Measurements from ENCODE around the gene PI4KB. TPM values are rescaled to one million over a fixed set of nuclear protein-coding genes. Genes with fewer than 3 reads are reported as not detected.

PI4KB gene
- total RNA-seq, 1 experiment from 2014 or later = 52.7 TPM

GRCh38 chr1:151266315-151266714 is 60.9 kb downstream of the PI4KB start:
- H3K36me3 ChIP-seq (ENCODE audit: control insufficient read depth, insufficient read depth, low read length) = no peaks in the 10 kb centered on the region; the same call in none of the 2 replicates
- no peaks in the 10 kb centered on the region for H3K9me3 Mint-ChIP-seq (ENCODE audit: unreplicated experiment)
- H3K27ac Mint-ChIP-seq (ENCODE audit: unreplicated experiment) = peak overlapping the region; percentile 2

GRCh38 chr1:151265446-151266236 is 61.6 kb downstream of the PI4KB start:
- Mint-ChIP-seq H3K27me3 (ENCODE audit: insufficient read depth, unreplicated experiment) (no peaks in the 10 kb centered on the region), H3K27ac (ENCODE audit: unreplicated experiment) (peak overlapping the region; percentile 2), H3K4me3 (ENCODE audit: unreplicated experiment) (no peak overlapping the region), H3K36me3 (ENCODE audit: insufficient read depth, unreplicated experiment) (peaks cover 74% of the 10 kb centered on the region), H3K9me3 (ENCODE audit: unreplicated experiment) (no peaks in the 10 kb centered on the region), H3K4me1 (ENCODE audit: low read depth, unreplicated experiment) (peaks cover 7% of the 10 kb centered on the region)
- TSS peak; percentile 19 for BruUV-seq (replicated peaks)
- Histone ChIP-seq H3K4me3 (ENCODE audit: low read depth, low read length) (no peak overlapping the region), H3K4me1 (peaks cover 7% of the 10 kb centered on the region; the same call in 1 of the 2 replicates), H3K9me3 (no peaks in the 10 kb centered on the region), H3K36me3 (ENCODE audit: control insufficient read depth, insufficient read depth, low read length) (no peaks in the 10 kb centered on the region; the same call in none of the 2 replicates), H3K27me3 (replicated peaks; ENCODE audit: control insufficient read depth, insufficient read depth, low read length) (no peaks in the 10 kb centered on the region)
- CTCF ChIA-PET = interaction anchor here (0.6 to 1.0 kb wide), 2 partner anchors 14 to 99 kb away, joined by 3 to 6 read pairs; no protein-coding TSS in a partner anchor
- no peak for DNase-seq
- TF ChIP-seq CTCF (IDR thresholded peaks at IDR 0.05; ENCODE audit: insufficient read depth in 1 of 2, low read depth in 1 of 2, low read length in 1 of 2, severe bottlenecking in 1 of 2, unreplicated experiment in 1 of 2) = no peak
- POLR2A ChIA-PET = no interaction called here
- intact Hi-C loops (cut with micrococcal nuclease; ENCODE audit: unreplicated experiment) = no loop called here

More at GRCh38 chr1:151266315-151266714, 60.9 kb downstream of the PI4KB start:
- DNase-seq = no peak
- intact Hi-C loops (cut with micrococcal nuclease; ENCODE audit: unreplicated experiment) = no loop called here
- Mint-ChIP-seq H3K36me3 (ENCODE audit: insufficient read depth, unreplicated experiment) (peaks cover 79% of the 10 kb centered on the region), H3K4me1 (ENCODE audit: low read depth, unreplicated experiment) (peaks cover 7% of the 10 kb centered on the region), H3K4me3 (ENCODE audit: unreplicated experiment) (no peak overlapping the region), H3K27me3 (ENCODE audit: insufficient read depth, unreplicated experiment) (no peaks in the 10 kb centered on the region)
- CTCF ChIA-PET = interaction anchor here (0.6 kb wide), 1 partner anchor 78 kb away, joined by 3 read pairs; no protein-coding TSS in a partner anchor
- no peak for TF ChIP-seq CTCF (IDR thresholded peaks at IDR 0.05; ENCODE audit: insufficient read depth in 1 of 2, low read depth in 1 of 2, low read length in 1 of 2, severe bottlenecking in 1 of 2, unreplicated experiment in 1 of 2)
- Histone ChIP-seq H3K4me1 (peaks cover 7% of the 10 kb centered on the region; the same call in 1 of the 2 replicates), H3K9me3 (no peaks in the 10 kb centered on the region), H3K27me3 (replicated peaks; ENCODE audit: control insufficient read depth, insufficient read depth, low read length) (no peaks in the 10 kb centered on the region), H3K4me3 (ENCODE audit: low read depth, low read length) (no peak overlapping the region)
- BruUV-seq (replicated peaks) = no TSS peak
- POLR2A ChIA-PET = no interaction called here

- POLR2A ChIA-PET = no interaction called here
- Histone ChIP-seq H3K36me3 (ENCODE audit: control insufficient read depth, insufficient read depth, low read length) (no peaks in the 10 kb centered on the region; the same call in 1 of the 2 replicates), H3K27me3 (replicated peaks; ENCODE audit: control insufficient read depth, insufficient read depth, low read length) (no peaks in the 10 kb centered on the region), H3K4me1 (no peaks in the 10 kb centered on the region; the same call in 1 of the 2 replicates), H3K9me3 (no peaks in the 10 kb centered on the region), H3K4me3 (ENCODE audit: low read depth, low read length) (no peak overlapping the region)
- intact Hi-C loops (cut with micrococcal nuclease; ENCODE audit: unreplicated experiment) = no loop called here
- Mint-ChIP-seq H3K36me3 (ENCODE audit: insufficient read depth, unreplicated experiment) (peaks cover 55% of the 10 kb centered on the region), H3K4me1 (ENCODE audit: low read depth, unreplicated experiment) (no peaks in the 10 kb centered on the region), H3K27ac (ENCODE audit: unreplicated experiment) (no peak overlapping the region), H3K9me3 (ENCODE audit: unreplicated experiment) (no peaks in the 10 kb centered on the region), H3K4me3 (ENCODE audit: unreplicated experiment) (no peak overlapping the region), H3K27me3 (ENCODE audit: insufficient read depth, unreplicated experiment) (peaks cover 3% of the 10 kb centered on the region)
- DNase-seq = no peak
- no TSS peak for BruUV-seq (replicated peaks)
- no peak for TF ChIP-seq CTCF (IDR thresholded peaks at IDR 0.05; ENCODE audit: insufficient read depth in 1 of 2, low read depth in 1 of 2, low read length in 1 of 2, severe bottlenecking in 1 of 2, unreplicated experiment in 1 of 2)
- CTCF ChIA-PET = interaction anchor here (0.7 kb wide), 1 partner anchor 7 kb away, joined by 5 read pairs; no protein-coding TSS in a partner anchor
Measured at GRCh38 chr1:151259351-151259750, 67.9 kb downstream of the PI4KB start.

All from Caco-2 (cell line).